ENCODE data around the gene CCDC170.

CCDC170 gene

GRCh38 chr6:151610326-151610725 is 116.5 kb downstream of the CCDC170 start:
- Histone ChIP-seq H3K4me3 (replicated peaks; ENCODE audit: insufficient read depth, low read length) (no peak overlapping the region), H3K27me3 (ENCODE audit: insufficient read depth, poor library complexity, severe bottlenecking) (peaks cover under 1% of the 10 kb centered on the region), H3K27ac (replicated peaks) (no peak overlapping the region)
- DNase-seq (ENCODE audit: low read depth in 1 of 2, low spot score in 1 of 2) = no peak
- TF ChIP-seq SPI1 (IDR thresholded peaks at IDR 0.05; ENCODE audit: borderline replicate concordance, low read depth) = no peak
- TF ChIP-seq GABPA (IDR thresholded peaks at IDR 0.05; ENCODE audit: low read depth) = no peak
- no peak for TF ChIP-seq REST (IDR thresholded peaks at IDR 0.05; ENCODE audit: insufficient replicate concordance, low read depth)
- TF ChIP-seq CTCF (IDR thresholded peaks at IDR 0.05; ENCODE audit: insufficient read depth, low read length) = no peak
- no peak for TF ChIP-seq POLR2AphosphoS5 (IDR thresholded peaks at IDR 0.05; ENCODE audit: low read depth)

GRCh38 chr6:151614630-151615029 is 120.8 kb downstream of the CCDC170 start:
- Histone ChIP-seq H3K27ac (replicated peaks) (no peak overlapping the region), H3K4me3 (replicated peaks; ENCODE audit: insufficient read depth, low read length) (no peak overlapping the region), H3K27me3 (ENCODE audit: insufficient read depth, poor library complexity, severe bottlenecking) (peaks cover 2% of the 10 kb centered on the region)
- TF ChIP-seq SPI1 (IDR thresholded peaks at IDR 0.05; ENCODE audit: borderline replicate concordance, low read depth) (no peak), CTCF (IDR thresholded peaks at IDR 0.05; ENCODE audit: insufficient read depth, low read length) (no peak), POLR2AphosphoS5 (IDR thresholded peaks at IDR 0.05; ENCODE audit: low read depth) (no peak), GABPA (IDR thresholded peaks at IDR 0.05; ENCODE audit: low read depth) (no peak), REST (IDR thresholded peaks at IDR 0.05; ENCODE audit: insufficient replicate concordance, low read depth) (no peak)
- DNase-seq (ENCODE audit: low read depth in 1 of 2, low spot score in 1 of 2) = no peak

GRCh38 chr6:151616091-151616513 is 122.3 kb downstream of the CCDC170 start:
- Histone ChIP-seq H3K27ac (replicated peaks) (no peak overlapping the region), H3K27me3 (ENCODE audit: insufficient read depth, poor library complexity, severe bottlenecking) (peaks cover 2% of the 10 kb centered on the region), H3K4me3 (replicated peaks; ENCODE audit: insufficient read depth, low read length) (no peak overlapping the region)
- DNase-seq (ENCODE audit: low read depth in 1 of 2, low spot score in 1 of 2) = no peak
- TF ChIP-seq CTCF (IDR thresholded peaks at IDR 0.05; ENCODE audit: insufficient read depth, low read length) (no peak), POLR2AphosphoS5 (IDR thresholded peaks at IDR 0.05; ENCODE audit: low read depth) (no peak), REST (IDR thresholded peaks at IDR 0.05; ENCODE audit: insufficient replicate concordance, low read depth) (no peak), GABPA (IDR thresholded peaks at IDR 0.05; ENCODE audit: low read depth) (no peak)

Data from HL-60 (cell line).